ENCODE results near the gene HS3ST5. TPM values are rescaled to one million over a fixed set of nuclear protein-coding genes. Genes with fewer than 3 reads are reported as not detected.
"Not testable (repeated sequence)": the region's sequence is repeated elsewhere in the genome, so short reads cannot be mapped to it uniquely, and the experiment has no call there.

Gene HS3ST5
- total and polyA plus RNA-seq, 8 donors: 0.05 to 2.2 TPM; not detected in 6

GRCh38 chr6:114049367-114049966 is 293.4 kb downstream of the HS3ST5 start:
- intact Hi-C loops (cut with DNase I; ENCODE audit: low total_unique reads): no loop called here
- Histone ChIP-seq H3K27ac (no peak overlapping the region), H3K27me3 (no peaks in the 10 kb centered on the region), H3K36me3 (no peaks in the 10 kb centered on the region), H3K9me3 (no peaks in the 10 kb centered on the region), H3K4me1 (peaks cover 0 to 4% (median 0%) of the 10 kb centered on the region in 4 donors), H3K4me3 (no peak overlapping the region)
- peak in 1 of 2 donors; percentile 37 for DNase-seq
- 59 to 78% (median 61%) methylated on average over 2 of the region's 2 CpGs for WGBS, 5 donors
- TF ChIP-seq POLR2A (IDR thresholded peaks at IDR 0.05) (no peak), POLR2AphosphoS5 (IDR thresholded peaks at IDR 0.05) (no peak), EP300 (IDR thresholded peaks at IDR 0.05) (no peak)
- TF ChIP-seq, protein P1, sequence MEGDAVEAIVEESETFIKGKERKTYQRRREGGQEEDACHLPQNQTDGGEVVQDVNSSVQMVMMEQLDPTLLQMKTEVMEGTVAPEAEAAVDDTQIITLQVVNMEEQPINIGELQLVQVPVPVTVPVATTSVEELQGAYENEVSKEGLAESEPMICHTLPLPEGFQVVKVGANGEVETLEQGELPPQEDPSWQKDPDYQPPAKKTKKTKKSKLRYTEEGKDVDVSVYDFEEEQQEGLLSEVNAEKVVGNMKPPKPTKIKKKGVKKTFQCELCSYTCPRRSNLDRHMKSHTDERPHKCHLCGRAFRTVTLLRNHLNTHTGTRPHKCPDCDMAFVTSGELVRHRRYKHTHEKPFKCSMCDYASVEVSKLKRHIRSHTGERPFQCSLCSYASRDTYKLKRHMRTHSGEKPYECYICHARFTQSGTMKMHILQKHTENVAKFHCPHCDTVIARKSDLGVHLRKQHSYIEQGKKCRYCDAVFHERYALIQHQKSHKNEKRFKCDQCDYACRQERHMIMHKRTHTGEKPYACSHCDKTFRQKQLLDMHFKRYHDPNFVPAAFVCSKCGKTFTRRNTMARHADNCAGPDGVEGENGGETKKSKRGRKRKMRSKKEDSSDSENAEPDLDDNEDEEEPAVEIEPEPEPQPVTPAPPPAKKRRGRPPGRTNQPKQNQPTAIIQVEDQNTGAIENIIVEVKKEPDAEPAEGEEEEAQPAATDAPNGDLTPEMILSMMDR (IDR thresholded peaks at IDR 0.05): no peak

DNA sequence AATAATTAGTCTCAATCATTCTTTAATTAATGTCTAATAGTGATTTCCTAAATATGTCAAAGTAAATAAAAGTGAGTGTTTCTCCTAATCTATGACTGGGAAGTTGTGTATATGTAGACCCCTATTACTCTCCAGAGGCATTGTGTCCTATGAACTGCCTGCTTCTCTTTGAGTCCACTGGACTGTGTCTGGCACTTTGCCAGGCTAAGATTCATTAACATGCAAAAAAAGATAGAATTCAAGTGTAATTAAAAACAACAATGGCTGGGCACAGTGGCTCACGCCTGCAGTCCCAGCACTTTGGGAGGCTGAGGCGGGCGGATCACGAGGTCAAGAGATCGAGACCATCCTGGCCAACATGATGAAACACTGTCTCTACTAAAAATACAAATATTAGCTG is 298.3 kb downstream of the HS3ST5 start:
- H3K27ac ChIP-seq; H3K27me3 ChIP-seq; DNase-seq; H3K4me3 ChIP-seq; intact Hi-C loops (cut with DNase I; ENCODE audit: low total_unique reads); H3K4me1 ChIP-seq; H3K9me3 ChIP-seq; H3K36me3 ChIP-seq: not testable (repeated sequence)
- WGBS, 5 donors: 94 to 98% (median 95%) methylated on average over 5 of the region's 5 CpGs

DNA sequence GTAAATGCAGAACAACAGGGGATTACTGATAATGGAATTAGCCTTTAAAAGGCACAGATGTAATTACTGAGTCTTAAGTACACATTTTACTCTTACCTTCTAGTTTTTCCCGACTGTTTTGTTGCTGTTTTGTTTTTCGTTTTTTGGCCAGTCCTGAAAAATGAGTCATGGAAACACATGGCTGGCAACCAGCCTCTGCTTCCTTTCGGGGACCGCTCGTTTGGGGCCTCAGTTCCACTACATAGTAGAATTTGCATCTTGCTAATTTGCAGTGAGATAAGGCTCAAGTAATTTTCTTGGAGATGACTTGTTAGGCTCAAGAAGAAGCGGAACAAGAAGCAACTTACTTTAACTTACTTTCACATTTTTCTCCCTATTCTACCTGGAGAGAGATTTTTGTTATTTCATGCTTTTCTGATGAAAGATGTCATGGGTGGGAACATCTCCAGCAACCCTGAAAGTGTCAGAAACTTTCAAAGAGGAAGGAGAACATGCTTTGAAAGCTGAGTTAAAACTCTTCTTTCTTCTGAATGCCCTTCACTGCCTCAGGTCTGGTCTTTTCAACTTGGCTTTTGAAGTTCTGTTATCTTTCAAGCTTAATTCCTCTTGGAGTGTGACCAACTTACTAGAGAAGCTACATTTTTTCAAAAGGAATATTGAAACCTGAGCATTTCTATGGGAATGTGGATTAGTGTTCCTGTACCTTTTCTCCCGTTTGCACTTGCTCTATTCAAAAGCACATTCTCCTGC is 300.4 kb downstream of the HS3ST5 start:
- intact Hi-C loops (cut with DNase I; ENCODE audit: low total_unique reads): no loop called here
- TF ChIP-seq, protein P1 (IDR thresholded peaks at IDR 0.05): no peak
- TF ChIP-seq POLR2AphosphoS5 (IDR thresholded peaks at IDR 0.05) (no peak), POLR2A (IDR thresholded peaks at IDR 0.05) (no peak), EP300 (IDR thresholded peaks at IDR 0.05) (no peak)

GRCh38 chr6:114040871-114041270 is 302.0 kb downstream of the HS3ST5 start:
- WGBS, 5 donors: 56 to 70% (median 59%) methylated on average over 2 of the region's 2 CpGs
- Histone ChIP-seq H3K9me3 (no peaks in the 10 kb centered on the region), H3K4me1 (no peaks in the 10 kb centered on the region), H3K27ac (no peak overlapping the region), H3K27me3 (no peaks in the 10 kb centered on the region), H3K4me3 (no peak overlapping the region), H3K36me3 (no peaks in the 10 kb centered on the region)
- intact Hi-C loops (cut with DNase I; ENCODE audit: low total_unique reads): no loop called here
- TF ChIP-seq EP300 (IDR thresholded peaks at IDR 0.05) (no peak), POLR2AphosphoS5 (IDR thresholded peaks at IDR 0.05) (no peak), POLR2A (IDR thresholded peaks at IDR 0.05) (no peak)
- TF ChIP-seq, protein P1 (IDR thresholded peaks at IDR 0.05): no peak
- no peak for DNase-seq

More for the DNA sequence above, 300.4 kb downstream of the HS3ST5 start:
- H3K4me1 ChIP-seq: no peaks in the 10 kb centered on the region
- H3K36me3 ChIP-seq: no peaks in the 10 kb centered on the region
- no peak for DNase-seq
- H3K27me3 ChIP-seq: no peaks in the 10 kb centered on the region
- no peak overlapping the region for H3K4me3 ChIP-seq
- no peaks in the 10 kb centered on the region for H3K9me3 ChIP-seq
- 64 to 71% (median 67%) methylated on average over 7 of the region's 7 CpGs for WGBS, 5 donors
- H3K27ac ChIP-seq: no peak overlapping the region

GRCh38 chr6:114039841-114040240 is 303.0 kb downstream of the HS3ST5 start:
- DNase-seq: no peak
- Histone ChIP-seq H3K36me3 (no peaks in the 10 kb centered on the region), H3K9me3 (no peaks in the 10 kb centered on the region), H3K27ac (no peak overlapping the region), H3K4me1 (no peaks in the 10 kb centered on the region), H3K4me3 (no peak overlapping the region), H3K27me3 (no peaks in the 10 kb centered on the region)
- 80 to 97% (median 94%) methylated on average over 2 of the region's 2 CpGs for WGBS, 5 donors
- intact Hi-C loops (cut with DNase I; ENCODE audit: low total_unique reads): no loop called here
- TF ChIP-seq POLR2A (IDR thresholded peaks at IDR 0.05) (no peak), EP300 (IDR thresholded peaks at IDR 0.05) (no peak), POLR2AphosphoS5 (IDR thresholded peaks at IDR 0.05) (no peak)
- TF ChIP-seq, protein P1 (IDR thresholded peaks at IDR 0.05): no peak

Data from stomach (tissue), 9 donors.